ENCODE data around the gene CLCN5.

GRCh38 chrX:50114113-50114512 is 191.7 kb downstream of the CLCN5 start:
- TF ChIP-seq CTCF (conservative IDR thresholded peaks at IDR 0.05 in 1 of 2, IDR thresholded peaks at IDR 0.05 in 1 of 2; ENCODE audit: extremely low read depth in 1 of 2, insufficient read depth in 1 of 2, low read depth in 1 of 2, low read length in 2 of 2) (no peak), EZH2 (IDR thresholded peaks at IDR 0.05; ENCODE audit: borderline replicate concordance, low read length) (no peak)

Measured in mammary epithelial cell (primary cell).